ENCODE data around the gene TXNDC11. TPM values are rescaled to one million over a fixed set of nuclear protein-coding genes. Genes with fewer than 3 reads are reported as not detected.

The TXNDC11 gene
- total RNA-seq, 2 experiments from 2014 or later: 27.3 to 28.3 TPM

DNA sequence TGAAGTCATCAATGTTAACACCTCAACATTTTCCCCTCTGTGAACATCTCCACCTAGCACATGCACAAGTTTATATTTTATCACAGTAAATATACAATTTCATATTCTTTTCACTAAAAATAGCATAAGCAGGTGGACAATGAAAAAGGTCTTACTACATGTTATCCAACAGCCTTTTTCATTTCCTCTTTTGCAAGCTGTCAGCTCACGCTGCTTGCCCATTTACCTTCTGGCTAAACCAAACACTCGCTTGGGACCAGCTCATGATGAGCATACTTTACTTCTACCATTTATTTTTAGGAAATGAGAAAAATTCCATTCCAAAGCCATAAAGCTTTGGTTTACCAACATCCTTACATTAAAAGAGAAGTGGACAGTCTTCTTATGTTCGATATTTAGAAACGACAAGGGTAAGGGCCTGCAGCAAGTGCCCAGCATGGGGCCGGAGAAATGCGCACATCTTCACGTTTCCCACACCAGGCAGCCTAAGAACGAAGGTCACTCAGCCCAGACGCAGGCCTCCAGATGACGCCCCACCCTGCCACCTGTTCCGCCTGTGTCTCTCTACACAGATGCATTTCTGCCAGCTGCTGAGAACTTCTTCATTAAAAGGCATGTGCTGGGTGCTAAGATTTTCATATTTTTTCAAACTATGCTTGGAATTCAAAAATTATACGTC lies 60.5 kb downstream of the TXNDC11 start:
- CTCF ChIA-PET: no interaction called here
- no peak overlapping the region for H3K4me3 Mint-ChIP-seq
- DNase-seq: no peak

DNA sequence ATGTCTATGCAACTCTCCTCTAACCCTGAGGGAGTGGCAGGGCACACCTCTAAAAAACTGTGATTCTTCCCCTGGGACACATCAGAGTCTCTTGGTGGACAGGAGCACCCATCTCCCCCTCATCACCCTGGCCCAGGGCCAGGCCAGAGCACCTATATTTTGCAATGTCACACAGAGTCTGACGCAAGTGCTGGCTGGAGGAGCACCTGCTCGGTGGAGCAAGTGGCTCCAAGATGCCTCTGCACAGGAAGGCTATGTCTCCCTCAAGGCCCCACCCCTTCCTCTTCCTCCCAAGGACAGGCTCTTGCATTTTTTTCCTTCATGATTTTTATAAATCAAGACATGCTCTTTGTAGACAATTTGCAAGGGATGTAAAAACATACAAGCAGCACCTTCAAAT lies 61.1 kb downstream of the TXNDC11 start:
- CTCF ChIA-PET: interaction anchor here (1.5 kb wide), 1 partner anchor 149 kb away, joined by 5 read pairs; no protein-coding TSS in a partner anchor
- ATAC-seq (peak; percentile 32), DNase-seq (no peak)

More for the DNA sequence above, 60.5 kb downstream of the TXNDC11 start:
- Mint-ChIP-seq H3K36me3 (ENCODE audit: low read depth) (peaks cover 62% of the 10 kb centered on the region), H3K27ac (peak overlapping the region; percentile 83), H3K9me3 (ENCODE audit: low read depth) (no peaks in the 10 kb centered on the region), H3K4me1 (peaks cover 61% of the 10 kb centered on the region), H3K27me3 (no peaks in the 10 kb centered on the region)
- ATAC-seq: no peak
- POLR2A ChIA-PET: no interaction called here
- intact Hi-C loops (cut with DNase I, micrococcal nuclease): no loop called here

DNA sequence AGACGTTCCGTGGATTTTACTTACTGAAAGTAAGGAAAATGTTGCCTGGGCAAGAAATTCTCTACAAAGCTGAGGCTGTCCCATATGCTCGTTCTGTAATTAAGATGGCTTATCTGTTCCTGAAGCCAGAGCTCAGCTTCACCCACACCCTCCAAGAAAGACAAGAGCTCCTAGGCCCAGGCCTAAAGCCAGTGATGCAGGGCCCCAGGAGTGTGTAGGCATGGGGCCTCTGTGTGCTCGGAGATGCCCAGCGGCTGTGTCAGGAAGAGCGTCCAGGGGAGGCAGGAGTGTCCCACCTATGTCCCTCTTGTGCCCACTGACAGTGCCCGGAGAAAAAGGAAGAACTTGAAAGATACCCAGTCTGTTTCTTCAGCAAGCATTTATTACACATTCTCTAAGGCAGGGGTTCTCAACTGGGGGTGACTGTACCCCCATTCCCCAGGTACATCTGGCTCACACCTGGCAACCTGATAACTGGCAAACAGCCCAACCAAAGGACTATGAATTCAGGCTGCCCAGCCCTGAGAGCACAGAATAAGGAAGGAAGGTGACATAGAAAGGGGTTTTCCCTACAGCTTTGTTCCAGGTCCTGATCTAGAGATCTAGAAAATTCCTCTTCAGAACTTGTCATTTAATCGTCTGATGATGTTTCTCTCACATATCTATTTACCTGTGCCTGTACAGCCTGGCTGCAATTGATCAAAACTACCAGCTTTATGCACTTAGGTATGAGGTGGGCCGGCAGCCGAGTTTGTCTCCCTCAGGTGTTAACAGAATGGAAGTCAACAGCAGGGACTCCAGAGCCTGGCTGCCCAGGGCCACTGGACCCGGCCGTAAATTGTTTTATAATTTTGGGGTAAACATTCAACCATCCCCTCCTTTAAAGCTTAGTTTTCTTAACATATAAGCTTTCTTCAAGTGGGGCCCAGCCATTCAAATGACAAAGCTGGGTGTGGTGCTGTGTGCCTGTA lies 62.4 kb downstream of the TXNDC11 start:
- DNase-seq (no peak), ATAC-seq (no peak)
- H3K27me3 Mint-ChIP-seq: no peaks in the 10 kb centered on the region
- peaks cover 75% of the 10 kb centered on the region for H3K4me1 Mint-ChIP-seq
- ChIA-PET POLR2A (no interaction called here), CTCF (interaction anchor here (0.6 to 2.6 kb wide), 6 partner anchors 10 to 716 kb away, joined by 3 to 9 read pairs (median 4); no protein-coding TSS in a partner anchor)
- intact Hi-C loops (cut with DNase I, micrococcal nuclease): no loop called here
- H3K9me3 Mint-ChIP-seq (ENCODE audit: low read depth): no peaks in the 10 kb centered on the region
- peak overlapping the region; percentile 65 for H3K27ac Mint-ChIP-seq
- H3K4me3 Mint-ChIP-seq: no peak overlapping the region
- H3K36me3 Mint-ChIP-seq (ENCODE audit: low read depth): peaks cover 55% of the 10 kb centered on the region

More for the DNA sequence above, 61.1 kb downstream of the TXNDC11 start:
- POLR2A ChIA-PET: no interaction called here
- H3K4me1 Mint-ChIP-seq: peaks cover 67% of the 10 kb centered on the region
- H3K27me3 Mint-ChIP-seq: no peaks in the 10 kb centered on the region
- H3K36me3 Mint-ChIP-seq (ENCODE audit: low read depth): peaks cover 59% of the 10 kb centered on the region
- peak overlapping the region; percentile 65 for H3K27ac Mint-ChIP-seq
- H3K4me3 Mint-ChIP-seq: no peak overlapping the region
- intact Hi-C loops (cut with DNase I, micrococcal nuclease): no loop called here
- no peaks in the 10 kb centered on the region for H3K9me3 Mint-ChIP-seq (ENCODE audit: low read depth)

DNA sequence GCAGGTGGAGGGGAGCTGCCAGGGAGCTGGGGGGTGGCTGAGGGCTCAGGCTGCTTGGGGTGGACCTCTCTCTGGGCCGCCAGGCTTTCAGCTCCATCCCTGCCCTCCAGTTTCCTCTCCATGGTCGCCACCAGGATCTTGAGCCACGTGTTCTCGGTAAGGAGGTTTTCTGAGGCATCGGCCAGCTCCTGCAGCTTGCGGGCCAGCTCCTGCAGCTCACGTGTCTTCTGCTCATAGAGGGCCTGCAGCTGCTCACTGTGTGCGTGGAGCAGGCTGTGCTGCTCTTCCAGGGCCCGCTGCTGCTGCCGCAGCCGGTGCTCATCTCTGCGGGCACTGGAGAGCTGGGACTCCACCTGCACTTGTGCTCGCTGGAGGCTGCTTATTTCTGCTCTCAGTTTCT lies 63.4 kb downstream of the TXNDC11 start:
- intact Hi-C loops (cut with DNase I, micrococcal nuclease): no loop called here
- Mint-ChIP-seq H3K4me1 (peaks cover 83% of the 10 kb centered on the region), H3K27me3 (no peaks in the 10 kb centered on the region), H3K4me3 (no peak overlapping the region), H3K27ac (peak overlapping the region; percentile 69), H3K9me3 (ENCODE audit: low read depth) (no peaks in the 10 kb centered on the region), H3K36me3 (ENCODE audit: low read depth) (peaks cover 48% of the 10 kb centered on the region)
- ATAC-seq: no peak
- ChIA-PET POLR2A (interaction anchor here (0.6 kb wide), 1 partner anchor 55 kb away, joined by 4 read pairs; no protein-coding TSS in a partner anchor), CTCF (interaction anchor here (0.5 to 2.6 kb wide), 6 partner anchors 10 to 821 kb away, joined by 3 to 9 read pairs (median 3); no protein-coding TSS in a partner anchor)
- no peak for DNase-seq

DNA sequence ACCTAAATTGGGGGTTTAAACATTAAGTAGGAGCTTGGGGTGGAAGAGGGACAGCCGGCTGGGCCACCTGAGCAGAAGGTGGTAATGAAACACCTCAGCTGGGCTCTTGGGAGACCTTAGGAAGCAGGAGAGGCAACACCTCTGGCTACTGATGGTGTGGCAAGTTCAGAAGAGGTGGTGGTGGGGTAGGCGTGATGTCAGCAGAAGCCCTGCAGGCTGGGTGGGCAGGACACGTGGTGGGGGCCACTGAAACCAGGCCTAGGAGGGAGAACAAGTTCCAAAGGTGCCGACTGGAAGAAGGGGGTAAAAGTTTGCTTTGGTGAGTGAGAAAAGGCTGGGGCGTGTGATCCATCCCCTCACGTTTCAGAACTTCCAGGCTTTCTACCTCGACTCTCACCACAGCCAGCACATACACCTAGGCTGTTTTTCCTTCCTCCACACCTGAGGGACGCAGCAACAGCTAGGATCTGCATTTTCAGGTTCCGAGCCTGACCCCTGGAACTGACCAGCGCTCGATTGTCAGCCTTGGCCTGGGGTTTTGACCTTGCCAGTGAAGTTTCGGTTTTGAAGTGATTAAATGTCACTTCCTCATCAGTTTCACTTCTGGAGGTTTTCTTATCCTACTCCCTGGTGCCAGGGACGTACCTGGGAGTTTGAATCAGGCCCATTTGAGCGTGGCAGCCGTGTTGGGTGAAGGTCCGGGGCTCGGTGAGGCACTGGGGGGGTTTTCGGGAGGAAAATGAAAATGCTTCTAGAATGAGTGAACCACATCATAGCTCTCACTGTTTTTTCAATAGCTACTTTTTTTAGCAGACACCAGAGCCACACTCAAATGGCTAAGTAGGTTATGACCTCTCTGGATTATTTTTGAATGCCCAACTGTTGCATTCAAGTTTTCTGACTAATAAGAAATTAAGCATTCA lies 64.4 kb downstream of the TXNDC11 start:
- intact Hi-C loops (cut with DNase I, micrococcal nuclease): no loop called here

DNA sequence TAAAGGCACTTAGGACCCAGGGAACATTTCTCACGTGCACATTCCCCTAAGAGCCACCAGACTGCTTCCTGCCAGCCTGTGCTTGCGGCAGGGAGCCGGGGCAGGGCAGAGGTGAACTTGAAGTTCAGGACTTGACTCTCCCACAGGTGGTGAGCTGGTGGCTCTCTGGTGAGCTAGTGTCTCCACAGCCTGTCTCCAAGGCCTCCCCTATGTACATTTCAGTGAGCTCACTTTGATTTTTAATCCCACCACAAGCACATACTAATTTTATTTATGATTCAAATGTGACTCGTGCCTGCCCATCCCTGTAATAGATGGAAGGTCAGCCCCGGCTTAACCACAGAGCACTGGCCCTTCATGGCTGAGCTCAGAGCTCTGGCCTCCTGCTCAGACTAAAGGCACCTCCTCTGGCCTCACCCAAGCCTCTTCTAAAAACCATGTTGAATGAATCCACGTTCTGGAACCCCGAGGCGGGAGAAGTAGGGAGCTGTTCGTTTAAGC lies 65.2 kb downstream of the TXNDC11 start:
- Mint-ChIP-seq H3K27me3 (no peaks in the 10 kb centered on the region), H3K4me3 (no peak overlapping the region), H3K4me1 (peaks cover 84% of the 10 kb centered on the region), H3K9me3 (ENCODE audit: low read depth) (no peaks in the 10 kb centered on the region), H3K36me3 (ENCODE audit: low read depth) (peaks cover 33% of the 10 kb centered on the region), H3K27ac (peak overlapping the region; percentile 48)
- intact Hi-C loops (cut with DNase I, micrococcal nuclease): no loop called here
- ChIA-PET CTCF (interaction anchor here (1.1 kb wide), 1 partner anchor 14 kb away, joined by 3 read pairs; no protein-coding TSS in a partner anchor), POLR2A (no interaction called here)
- no peak for DNase-seq
- ATAC-seq: no peak

More for the DNA sequence above, 64.4 kb downstream of the TXNDC11 start:
- Mint-ChIP-seq H3K4me1 (peaks cover 85% of the 10 kb centered on the region), H3K9me3 (ENCODE audit: low read depth) (no peaks in the 10 kb centered on the region), H3K27me3 (no peaks in the 10 kb centered on the region), H3K4me3 (no peak overlapping the region), H3K27ac (peak overlapping the region; percentile 57), H3K36me3 (ENCODE audit: low read depth) (peaks cover 40% of the 10 kb centered on the region)
- ChIA-PET CTCF (interaction anchor here (1.0 to 2.6 kb wide), 5 partner anchors 9 to 38 kb away, joined by 3 to 9 read pairs (median 4); no protein-coding TSS in a partner anchor), POLR2A (no interaction called here)
- ATAC-seq: no peak
- DNase-seq: no peak

DNA sequence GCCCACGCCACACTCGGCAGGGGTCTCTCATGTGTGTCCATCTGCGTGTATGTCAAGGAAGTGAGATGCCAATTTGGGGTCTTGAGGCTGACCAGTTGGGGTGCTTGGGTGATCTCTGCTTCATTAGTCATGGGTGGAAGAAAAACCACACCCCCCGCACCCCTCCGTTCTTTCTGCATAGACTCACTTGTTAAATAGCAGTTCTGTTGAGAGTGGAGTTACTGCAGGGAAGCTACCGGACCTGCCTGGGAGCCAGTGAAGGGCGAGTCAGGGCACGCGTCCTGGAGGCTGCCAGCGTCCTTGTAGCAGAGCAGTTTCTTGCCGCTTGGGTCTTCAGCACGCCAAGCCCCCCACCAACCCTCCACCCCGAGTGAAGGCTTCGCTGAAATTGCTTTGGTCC lies 65.9 kb downstream of the TXNDC11 start:
- no peaks in the 10 kb centered on the region for H3K27me3 Mint-ChIP-seq
- ATAC-seq: no peak
- CTCF ChIA-PET: interaction anchor here (0.6 kb wide), 1 partner anchor 209 kb away, joined by 3 read pairs; no protein-coding TSS in a partner anchor
- POLR2A ChIA-PET: no interaction called here
- peaks cover 84% of the 10 kb centered on the region for H3K4me1 Mint-ChIP-seq
- no peaks in the 10 kb centered on the region for H3K9me3 Mint-ChIP-seq (ENCODE audit: low read depth)
- no peak overlapping the region for H3K27ac Mint-ChIP-seq
- no peak for DNase-seq
- H3K36me3 Mint-ChIP-seq (ENCODE audit: low read depth): peaks cover 30% of the 10 kb centered on the region
- no peak overlapping the region for H3K4me3 Mint-ChIP-seq
- intact Hi-C loops (cut with DNase I, micrococcal nuclease): no loop called here

DNA sequence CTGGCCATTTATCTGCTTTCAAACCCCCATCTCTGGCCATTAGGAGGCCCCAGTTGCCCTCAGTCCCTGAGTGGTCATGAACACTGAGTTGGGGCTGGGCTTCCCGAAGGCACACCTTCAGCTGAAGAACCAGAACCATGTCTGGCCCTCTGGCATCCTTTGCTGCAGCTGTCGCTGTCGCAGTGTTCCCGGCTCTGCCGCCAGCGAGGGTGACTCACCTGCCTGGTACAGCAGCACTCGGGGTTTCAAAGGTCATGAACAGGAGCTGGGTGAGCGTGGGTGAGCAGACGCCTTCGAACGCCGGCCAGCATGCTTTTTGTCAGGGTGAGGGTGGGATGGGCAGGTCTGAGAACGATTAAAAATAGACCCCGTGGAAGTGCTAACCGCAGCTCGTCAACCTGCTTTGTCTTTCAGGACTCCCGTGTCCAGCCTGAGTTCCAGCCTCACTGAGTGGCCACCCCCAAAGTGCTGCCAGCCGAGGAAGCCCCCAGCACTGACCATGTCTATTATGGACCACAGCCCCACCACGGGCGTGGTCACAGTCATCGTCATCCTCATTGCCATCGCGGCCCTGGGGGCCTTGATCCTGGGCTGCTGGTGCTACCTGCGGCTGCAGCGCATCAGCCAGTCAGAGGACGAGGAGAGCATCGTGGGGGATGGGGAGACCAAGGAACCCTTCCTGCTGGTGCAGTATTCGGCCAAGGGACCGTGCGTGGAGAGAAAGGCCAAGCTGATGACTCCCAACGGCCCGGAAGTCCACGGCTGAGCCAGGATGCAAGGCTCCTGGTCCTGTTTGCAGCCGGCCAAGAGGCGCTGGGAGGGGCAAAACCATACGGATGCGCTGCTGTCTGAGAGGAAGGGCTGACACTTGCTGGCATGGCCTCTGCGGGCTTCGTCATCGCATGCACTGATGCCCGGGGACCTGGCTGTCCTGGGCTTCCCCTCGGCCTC lies 66.8 kb downstream of the TXNDC11 start:
- Mint-ChIP-seq H3K36me3 (ENCODE audit: low read depth) (peaks cover 26% of the 10 kb centered on the region), H3K4me3 (no peak overlapping the region), H3K27me3 (no peaks in the 10 kb centered on the region), H3K27ac (peak overlapping the region; percentile 31), H3K9me3 (ENCODE audit: low read depth) (no peaks in the 10 kb centered on the region), H3K4me1 (peaks cover 84% of the 10 kb centered on the region)
- intact Hi-C loops (cut with DNase I, micrococcal nuclease): no loop called here
- ChIA-PET CTCF (interaction anchor here (0.6 to 1.0 kb wide), 3 partner anchors 35 to 210 kb away, joined by 3 read pairs; no protein-coding TSS in a partner anchor), POLR2A (no interaction called here)
- DNase-seq: peak; percentile 66
- peak; percentile 74 for ATAC-seq

DNA sequence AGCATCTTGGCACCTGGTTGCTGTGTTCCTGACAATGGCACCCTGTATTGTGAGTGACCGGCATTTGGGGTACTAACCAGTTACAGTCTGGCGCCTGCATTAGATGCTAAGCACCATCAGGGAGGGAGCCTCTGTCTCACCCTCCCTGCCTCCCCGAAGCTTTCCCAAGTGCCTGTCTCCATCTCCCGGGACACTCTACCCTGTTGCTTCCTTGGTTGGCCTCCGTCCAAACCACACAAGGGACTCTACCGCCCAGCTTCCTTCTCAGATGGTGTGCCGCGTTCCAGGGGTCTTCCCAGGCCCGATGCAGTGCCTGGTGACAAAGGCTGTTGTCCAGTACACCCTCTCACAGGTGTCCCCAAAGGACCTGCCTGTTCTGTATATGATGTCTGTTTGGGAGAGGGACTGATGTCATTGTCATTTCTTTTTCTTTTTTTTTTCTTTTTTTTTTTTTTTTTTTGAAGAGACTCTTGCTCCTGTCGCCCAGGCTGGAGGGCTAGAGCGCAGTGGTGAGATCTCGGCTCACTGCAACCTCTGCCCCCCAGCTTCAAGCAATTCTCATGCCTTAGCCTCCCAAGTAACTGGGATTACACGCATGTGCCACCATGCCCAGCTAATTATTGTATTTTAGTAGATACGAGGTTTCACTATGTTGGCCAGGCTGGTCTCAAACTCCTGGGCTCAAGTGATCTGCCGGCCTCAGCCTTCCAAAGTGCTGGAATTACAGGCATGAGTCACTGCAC lies 67.7 kb downstream of the TXNDC11 start:
- H3K9me3 Mint-ChIP-seq (ENCODE audit: low read depth): no peaks in the 10 kb centered on the region
- H3K4me3 Mint-ChIP-seq: no peak overlapping the region
- CTCF ChIA-PET: interaction anchor here (0.7 to 1.0 kb wide), 4 partner anchors 34 to 302 kb away, joined by 3 read pairs; no protein-coding TSS in a partner anchor
- H3K27ac Mint-ChIP-seq: no peak overlapping the region
- no peaks in the 10 kb centered on the region for H3K27me3 Mint-ChIP-seq
- ATAC-seq (no peak), DNase-seq (no peak)
- H3K4me1 Mint-ChIP-seq: peaks cover 84% of the 10 kb centered on the region
- H3K36me3 Mint-ChIP-seq (ENCODE audit: low read depth): peaks cover 24% of the 10 kb centered on the region
- POLR2A ChIA-PET: no interaction called here
- intact Hi-C loops (cut with DNase I, micrococcal nuclease): loop anchor here in 1 of 2 experiments (5.0 kb wide), 1 partner anchor 647 kb away; no protein-coding TSS in a partner anchor

All from activated CD4-positive, alpha-beta T cell treated with anti-CD3 and anti-CD28 coated beads for 36 hours (primary cell).